Measurements from ENCODE around the gene DLGAP1. TPM values are rescaled to one million over a fixed set of nuclear protein-coding genes. Genes with fewer than 3 reads are reported as not detected.
"Not testable (repeated sequence)": the region's sequence is repeated elsewhere in the genome, so short reads cannot be mapped to it uniquely, and the experiment has no call there.

The DLGAP1 gene
- total RNA-seq, 1 donor from 2014 or later: 0.52 TPM

DNA sequence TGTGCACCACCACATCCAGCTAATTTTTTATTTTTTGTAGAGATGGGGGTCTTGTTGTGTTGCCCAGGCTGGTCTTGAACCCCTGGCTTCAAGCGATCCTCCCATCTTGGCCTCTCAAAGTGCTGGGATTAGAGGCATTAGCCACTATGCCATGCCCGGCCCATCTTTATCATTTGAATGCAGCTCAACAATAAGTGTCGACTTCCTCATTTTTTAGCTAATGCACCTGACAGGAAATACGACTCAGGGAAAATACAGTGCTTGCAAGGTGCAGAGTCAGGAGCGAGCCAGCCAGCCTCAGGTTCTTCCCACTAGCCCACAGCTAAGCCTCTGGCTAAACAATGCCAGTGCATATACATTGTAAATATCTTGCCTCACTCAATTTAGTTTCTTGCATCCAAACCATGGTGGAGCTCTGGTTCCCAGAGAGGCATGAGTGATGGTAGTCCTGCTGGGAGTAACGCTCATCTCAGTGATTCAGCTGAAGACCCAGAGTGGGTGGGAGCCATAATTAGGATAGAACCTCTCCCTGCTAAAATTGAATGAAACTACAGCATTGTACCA is 870.1 kb downstream of the DLGAP1 start:
- no peak for DNase-seq (ENCODE audit: low spot score)

DNA sequence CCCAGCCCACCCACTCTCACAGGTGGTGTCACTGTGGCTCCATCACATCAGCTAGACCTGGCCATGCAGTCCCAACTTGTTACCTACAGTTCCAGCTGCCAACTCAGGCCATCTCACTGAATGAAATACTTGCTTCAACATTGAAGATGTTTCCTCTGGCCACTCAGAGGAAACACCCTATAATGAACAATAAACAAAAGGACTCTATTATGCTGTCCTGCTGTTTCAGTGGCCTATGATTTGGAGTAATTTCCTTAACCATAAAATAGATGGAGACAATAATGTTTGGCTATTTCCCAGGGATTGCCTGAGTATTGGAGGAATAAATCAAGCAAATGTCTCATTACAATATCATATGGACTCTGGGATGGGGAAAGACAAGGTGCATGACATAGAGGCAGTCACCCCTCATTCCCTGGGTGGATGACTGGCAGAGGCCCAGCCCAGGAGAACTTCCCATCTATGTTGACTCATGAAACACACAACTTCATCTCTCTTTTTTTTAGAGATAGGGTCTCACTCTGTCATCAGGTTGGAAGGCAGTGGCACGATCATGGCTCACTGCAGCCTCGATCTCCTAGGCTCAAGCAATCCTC is 870.7 kb downstream of the DLGAP1 start:
- no peak for DNase-seq (ENCODE audit: low spot score)

DNA sequence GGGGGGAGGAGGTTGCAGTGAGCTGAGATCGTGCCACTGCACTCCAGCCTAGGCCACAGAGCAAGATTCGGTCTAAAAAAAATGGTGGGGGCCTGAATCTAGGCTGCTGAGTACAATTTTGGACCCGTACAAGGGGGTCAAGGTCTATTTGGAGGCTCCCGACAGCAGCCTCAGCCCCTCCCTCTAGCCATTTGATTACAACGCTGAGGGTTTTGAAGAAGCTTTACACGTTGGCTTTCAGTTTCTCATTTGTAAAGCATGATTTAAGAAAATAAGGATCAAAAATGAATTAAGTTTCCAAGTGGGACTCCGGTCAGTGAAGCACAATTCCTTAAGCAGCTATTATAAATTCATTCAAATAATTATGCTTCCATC is 871.2 kb downstream of the DLGAP1 start:
- no peak for DNase-seq (ENCODE audit: low spot score)

DNA sequence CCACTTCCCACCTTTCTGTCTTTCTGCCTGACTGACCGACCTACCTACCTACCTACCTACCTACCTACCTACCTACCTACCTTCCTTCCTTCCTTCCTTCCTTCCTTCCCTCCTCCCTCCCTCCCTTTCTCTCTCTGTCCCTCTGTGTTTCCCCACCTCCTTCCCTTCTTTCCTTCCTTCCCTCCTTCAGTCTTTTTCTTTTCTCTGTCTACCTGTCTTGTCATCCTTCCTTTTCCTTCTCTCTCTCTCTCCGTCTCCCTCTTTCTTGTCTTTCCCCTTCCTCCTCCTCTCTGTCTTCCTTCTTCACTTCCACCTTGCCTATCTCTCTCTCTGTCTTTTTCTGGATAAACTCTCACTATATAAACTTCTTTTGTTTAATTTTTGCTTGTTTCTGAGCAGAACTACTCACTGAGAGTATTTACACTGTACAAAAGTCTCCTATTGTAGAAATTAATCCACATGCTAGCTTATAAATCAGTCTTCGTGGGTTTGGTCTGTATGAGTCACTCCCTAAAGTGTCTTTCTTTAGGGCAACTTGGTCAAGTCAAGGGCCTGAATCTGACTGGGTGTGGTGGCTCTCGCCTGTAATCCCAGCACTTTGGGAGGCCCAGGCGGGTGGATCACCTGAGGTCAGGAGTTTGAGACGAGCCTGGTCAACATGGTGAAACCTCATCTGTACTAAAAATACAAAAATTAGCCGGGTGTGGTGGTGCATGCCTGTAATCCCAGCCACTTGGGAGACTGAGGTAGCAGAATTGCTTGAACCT is 871.8 kb downstream of the DLGAP1 start:
- not testable (repeated sequence) for DNase-seq (ENCODE audit: low spot score)

DNA sequence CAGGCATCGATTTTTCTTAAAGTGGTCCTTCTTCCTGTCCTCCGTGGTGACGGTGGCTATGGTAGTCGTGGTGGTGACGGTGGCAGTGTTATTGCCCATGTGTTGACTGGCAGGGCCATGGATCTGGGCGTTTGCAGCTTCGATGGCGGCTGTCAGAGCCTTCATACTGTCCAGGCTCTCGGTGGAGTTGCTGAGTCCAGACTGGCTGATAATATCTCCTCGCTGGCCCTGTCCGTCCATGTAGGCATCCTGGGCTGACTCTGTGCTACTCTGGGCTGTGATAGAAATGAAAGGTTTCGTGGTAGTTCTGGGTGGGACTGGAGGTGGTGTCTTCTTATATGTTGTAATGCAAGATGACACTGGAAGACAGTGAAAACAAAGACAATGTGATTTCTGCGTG is 873.2 kb downstream of the DLGAP1 start:
- DNase-seq (ENCODE audit: low spot score): no peak

DNA sequence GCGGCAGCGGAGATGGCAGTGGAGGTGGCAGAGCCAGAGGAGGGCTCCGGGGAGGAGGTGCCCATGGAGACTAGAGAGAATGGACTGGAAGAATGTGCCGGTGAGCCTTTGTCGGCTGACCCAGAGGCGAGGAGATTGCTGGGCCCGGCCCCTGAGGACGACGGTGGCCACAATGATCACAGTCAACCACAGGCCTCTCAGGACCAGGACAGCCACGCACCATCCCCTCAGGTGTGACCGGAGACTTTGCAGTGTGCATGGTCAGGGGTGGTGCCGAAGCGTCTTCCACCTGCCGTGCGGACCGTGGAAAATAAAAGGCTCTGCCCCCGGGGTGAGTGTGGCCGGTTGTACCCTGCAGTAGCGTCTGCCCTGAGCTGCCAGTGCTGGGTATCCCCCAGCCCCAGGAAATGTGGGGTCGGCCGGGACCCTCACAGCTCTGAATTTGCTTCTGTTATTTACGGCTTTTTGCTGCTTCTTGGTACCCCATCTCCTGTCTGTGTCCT is 874.5 kb downstream of the DLGAP1 start:
- not testable (repeated sequence) for DNase-seq (ENCODE audit: low spot score)

DNA sequence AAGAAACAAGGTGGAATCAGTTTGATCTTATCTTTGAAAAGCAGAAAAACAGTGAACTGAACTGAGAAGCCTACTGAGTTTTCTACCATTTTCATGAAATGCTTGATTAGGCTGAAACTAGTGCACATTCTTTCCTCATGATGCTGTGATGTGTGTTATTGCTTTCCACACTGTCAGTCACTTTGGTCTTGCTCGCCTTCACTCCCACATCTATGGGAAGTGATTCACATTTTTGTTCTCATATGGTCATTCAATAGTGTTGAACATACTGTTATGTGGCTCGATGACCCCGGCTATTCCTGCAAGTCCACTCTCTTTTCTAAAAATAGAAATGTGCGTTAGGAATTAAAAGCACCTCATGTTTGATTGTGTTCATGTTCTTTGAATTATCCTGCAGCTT is 875.4 kb downstream of the DLGAP1 start:
- no peak for DNase-seq (ENCODE audit: low spot score)

DNA sequence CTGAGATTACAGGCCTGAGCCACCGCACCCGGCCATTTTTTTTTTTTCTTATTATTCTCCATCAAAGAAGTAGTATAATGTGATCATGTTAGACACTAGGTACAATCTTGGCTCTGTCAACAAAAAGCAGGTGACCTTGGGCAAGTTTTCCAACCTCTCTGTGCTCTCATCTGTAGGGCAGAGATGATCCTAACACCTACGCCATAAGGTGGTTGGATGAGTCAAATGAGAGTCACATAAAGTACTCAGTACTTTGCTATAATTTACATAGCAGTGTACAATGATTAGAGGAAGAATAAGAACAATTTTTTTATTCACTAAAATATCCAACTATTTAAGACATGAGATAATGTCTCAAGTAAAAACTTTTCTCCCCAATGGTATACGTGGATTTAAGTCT is 876.5 kb downstream of the DLGAP1 start:
- no peak for DNase-seq (ENCODE audit: low spot score)

DNA sequence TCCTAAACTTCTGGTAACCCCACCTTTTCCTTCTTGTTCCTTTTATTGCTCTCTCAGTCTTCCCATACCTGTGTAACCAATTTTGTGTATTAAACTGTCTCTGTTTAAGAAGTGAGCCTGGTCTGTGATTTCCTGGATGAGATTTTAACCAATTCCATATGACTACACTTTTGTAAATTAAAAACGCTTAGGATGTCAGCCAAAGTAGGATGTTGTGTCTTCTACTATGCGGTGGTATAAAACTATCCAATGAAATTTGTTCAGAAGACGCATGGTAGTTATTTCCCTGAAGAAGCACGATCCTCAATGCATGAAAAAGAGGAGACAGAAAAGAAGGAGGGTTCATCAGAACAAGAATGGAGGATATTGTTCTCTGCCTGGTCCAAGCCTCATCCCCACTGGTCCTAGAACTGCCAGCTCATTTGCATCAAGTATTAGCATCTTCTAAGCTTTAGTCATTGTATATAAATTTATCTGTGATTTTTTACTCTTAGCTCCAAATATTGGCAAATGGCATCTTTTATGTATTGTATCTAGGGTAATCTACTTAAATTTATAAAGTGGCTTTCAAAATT is 877.7 kb downstream of the DLGAP1 start:
- DNase-seq (ENCODE audit: low spot score): no peak

DNA sequence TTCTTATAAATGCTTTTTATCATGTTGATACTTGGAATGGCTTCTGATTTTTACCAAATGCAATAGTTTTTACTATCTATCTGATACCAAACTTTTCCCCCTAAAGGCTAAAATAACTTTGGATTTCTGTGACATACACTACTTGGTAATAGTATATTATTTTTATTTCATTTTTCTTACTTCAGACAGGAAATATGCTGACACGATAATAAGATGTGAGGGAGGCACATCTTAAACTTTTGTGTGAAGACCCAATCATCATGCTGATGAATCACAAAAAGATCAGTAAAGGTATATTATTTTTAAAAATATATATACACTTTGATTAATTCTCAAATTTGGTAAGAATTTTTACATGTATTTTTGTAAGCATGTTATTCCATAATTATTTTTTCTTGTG is 882.3 kb downstream of the DLGAP1 start:
- DNase-seq (ENCODE audit: low spot score): no peak

DNA sequence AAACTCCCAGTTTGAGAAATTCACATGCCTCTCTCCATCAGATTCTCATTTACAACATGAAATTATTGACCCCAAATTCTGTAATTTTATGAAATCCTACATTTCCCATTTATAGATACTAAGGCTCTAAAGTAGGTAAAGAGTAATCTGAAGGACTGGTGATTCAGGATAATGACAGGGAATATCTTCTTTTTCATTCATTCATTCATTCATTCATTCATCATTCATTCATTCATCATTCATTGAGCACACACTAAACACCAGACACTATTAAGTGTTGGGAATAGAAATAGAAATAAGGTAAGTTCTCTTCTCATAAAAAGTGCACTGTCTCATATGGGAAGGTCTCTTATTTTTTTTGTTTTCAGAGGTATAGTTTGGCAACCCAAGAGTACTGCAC is 888.3 kb downstream of the DLGAP1 start:
- no peak for DNase-seq (ENCODE audit: low spot score)

DNA sequence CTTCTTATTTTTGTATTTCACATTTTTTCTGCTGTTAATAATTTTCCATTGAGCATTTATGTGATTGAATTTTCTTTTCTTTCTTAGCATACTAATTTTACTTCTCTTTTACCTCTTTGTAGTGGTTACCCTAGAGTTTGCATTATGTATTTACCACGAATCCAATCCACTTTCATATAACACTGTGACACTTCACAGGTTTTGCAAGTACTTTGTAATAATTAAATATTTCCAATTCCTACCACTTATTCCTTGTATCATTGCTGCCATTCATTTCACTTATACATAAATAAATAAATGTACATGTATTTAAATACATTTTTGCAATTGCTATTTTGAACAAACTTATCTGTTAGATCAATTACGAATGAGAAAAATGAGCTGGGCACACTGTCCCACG is 894.4 kb downstream of the DLGAP1 start:
- no peak for DNase-seq (ENCODE audit: low spot score)

DNA sequence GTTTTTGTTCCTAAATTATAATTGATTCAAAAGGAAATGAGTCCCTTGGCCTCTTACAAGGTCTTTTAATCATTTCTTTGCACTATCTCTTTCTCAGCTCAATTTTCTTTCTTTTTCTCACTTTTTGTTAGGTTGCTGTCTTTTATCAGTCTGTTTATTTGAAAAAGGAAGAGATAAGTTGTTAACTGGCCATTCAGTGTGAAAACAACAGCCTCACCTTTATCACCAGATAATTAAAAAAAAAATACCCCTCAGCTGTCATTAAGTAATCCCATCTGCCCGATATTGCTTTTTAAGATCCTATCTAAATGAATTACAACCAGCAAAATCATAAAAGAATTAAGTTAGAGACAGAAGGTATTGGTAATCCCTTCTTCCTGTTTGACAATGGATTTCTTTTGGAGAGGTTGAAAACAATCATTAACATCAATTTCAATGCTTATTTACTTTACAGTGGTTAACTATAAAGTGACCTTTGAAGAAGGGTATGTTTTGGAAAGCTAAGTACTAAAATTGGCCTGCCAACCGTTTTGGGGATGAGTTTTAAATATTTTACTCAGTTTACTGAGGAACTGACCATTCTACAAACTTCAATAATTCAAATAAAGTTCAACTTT is 900.2 kb downstream of the DLGAP1 start:
- no peak for DNase-seq (ENCODE audit: low spot score)

DNA sequence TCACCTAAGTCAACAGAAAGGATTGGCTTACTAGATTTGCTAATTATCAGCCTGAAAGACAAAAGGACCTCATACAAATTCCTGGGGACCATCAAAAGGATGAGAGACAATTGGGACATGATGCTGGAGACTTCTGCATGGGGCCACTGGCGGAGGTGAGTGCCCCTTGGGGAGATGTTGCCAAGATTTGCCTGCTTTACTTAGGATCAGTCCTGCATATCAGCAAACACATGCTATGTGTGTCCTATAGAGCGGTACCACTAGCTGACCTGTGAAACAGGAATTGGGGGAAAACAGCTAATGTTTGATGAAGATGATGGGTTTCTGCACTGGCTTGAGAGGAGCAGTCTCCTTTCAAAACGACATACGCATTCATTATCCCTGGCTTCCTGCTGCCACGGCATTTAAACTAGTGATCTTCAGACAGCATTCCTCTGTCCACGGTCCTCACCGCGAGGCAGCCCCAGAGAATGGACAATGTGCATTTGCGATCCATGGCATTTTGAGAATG is 901.0 kb downstream of the DLGAP1 start:
- DNase-seq (ENCODE audit: low spot score): no peak

DNA sequence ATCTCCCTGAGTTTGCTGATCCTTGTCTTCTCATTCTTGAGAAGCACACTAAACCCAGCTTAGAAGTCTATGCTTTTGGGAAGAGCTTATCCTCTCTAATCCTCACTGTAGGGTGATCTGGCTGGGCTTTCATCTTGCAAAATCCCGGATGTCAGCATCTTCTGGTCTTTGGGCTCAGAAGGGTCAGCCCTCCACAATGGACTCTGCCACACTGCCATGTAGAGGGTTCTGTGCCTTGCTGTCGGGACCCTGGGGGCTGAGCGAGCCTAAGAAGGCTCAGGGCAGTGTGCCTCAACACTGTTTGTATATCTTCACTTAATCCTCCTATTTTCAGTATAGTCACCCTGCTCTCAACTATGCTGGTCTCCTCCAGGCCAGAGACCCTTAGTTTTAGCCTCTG is 902.8 kb downstream of the DLGAP1 start:
- no peak for DNase-seq (ENCODE audit: low spot score)

DNA sequence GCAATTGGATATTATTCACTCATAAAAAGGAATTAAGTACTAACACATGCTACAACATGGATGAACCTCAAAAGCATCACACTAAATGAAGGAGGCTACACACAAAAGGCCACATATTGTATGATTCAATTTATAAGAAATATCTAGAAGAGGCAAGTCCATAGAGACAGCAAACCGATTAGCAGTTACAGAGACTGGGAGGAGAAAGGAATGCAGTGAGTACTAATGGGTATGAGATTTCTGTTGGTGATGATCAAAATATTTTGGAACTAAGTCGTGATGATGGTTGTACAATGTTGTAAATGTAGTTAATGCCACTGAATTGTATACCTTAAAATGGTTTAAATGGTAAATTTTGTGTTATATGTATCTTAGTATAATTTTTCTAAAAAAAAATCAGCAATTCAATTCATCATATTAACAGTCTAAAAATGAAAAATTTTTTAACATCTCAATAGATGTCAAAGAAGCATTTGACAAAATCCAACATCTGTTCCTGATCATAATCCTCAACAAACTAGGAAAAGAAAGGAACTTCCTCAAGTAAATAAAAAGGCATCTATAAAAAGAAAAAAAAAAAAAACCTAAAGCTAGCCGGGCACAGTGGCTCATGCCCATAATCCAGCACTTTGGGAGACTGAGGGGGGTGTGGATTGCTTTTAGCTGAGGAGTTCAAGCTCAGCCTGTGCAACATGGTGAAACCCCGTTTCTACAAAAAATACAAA is 907.1 kb downstream of the DLGAP1 start:
- no peak for DNase-seq (ENCODE audit: low spot score)

DNA sequence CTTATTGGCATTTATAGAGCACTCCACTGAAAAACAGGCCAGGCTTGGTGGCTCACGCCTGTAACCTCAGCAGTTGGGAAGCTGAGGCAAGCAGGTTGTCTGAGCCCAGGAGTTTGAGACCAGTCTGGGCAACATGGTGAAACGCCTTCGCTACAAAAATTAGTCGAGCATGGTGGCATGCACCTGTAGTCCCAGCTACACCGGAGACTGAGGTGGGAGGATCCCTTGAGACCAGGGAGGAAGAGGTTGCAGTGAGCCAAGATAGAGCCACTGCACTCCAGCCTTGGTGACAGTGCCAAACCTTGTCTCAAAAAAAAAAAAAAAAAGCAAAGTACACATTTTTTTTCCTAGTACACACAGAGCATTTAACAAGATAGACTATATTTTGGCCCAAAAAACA is 909.0 kb downstream of the DLGAP1 start:
- no peak for DNase-seq (ENCODE audit: low spot score)

DNA sequence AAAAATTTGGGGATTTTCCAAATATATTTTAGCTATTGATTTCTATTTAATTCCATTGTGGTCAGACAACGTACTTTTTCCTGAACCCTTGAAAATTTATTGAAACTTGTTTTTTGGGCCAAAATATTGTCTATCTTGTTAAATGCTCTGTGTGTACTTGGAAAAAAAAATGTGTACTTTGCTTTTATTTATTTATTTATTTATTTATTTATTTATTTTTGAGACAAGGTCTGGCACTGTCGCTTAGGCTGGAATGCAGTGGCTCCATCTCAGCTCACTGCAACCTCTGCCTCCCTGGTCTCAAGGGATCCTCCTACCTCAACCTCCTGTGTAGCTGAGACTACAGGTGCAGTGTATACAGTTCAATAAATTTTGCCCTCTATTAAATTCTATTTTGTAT is 910.6 kb downstream of the DLGAP1 start:
- no peak for DNase-seq (ENCODE audit: low spot score)

DNA sequence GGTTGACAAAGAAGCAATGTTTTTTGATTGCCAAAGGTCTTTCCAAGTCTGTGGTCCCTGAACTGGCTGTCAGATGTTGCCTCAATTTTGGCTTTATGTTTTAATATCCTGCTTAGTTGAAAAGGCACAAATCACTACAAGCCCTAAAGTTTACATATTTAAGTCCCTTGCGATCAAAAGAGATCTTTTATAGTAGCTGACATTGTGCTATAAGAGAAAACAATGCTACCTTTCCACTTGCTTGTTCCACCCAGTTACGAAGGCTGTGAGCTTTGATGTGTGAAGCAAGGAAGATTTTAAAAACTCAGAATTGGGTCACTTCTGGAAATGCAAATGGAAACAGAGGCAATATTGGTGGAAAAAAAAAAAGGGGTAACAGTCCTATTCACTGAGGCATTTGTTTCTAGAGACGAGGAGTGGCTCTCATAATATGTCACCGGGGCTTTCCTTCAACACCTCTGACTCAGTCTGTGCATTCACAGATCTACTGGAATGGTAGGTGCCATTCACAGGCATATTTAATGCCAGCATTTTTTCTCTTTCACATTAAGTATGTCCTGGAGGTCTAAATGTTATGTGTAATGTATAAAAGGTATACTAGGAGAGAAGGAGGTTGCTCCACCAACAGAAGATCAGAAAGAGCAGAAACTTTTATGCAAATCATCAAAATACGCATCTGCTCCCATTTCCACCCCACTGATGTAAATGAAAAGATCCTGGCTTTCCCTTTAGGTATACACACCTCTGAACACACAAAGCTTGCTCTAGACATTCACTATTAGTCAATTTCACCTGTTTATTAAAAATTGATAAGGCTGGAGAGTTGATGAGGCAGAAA is 913.3 kb downstream of the DLGAP1 start:
- DNase-seq (ENCODE audit: low spot score): no peak

DNA sequence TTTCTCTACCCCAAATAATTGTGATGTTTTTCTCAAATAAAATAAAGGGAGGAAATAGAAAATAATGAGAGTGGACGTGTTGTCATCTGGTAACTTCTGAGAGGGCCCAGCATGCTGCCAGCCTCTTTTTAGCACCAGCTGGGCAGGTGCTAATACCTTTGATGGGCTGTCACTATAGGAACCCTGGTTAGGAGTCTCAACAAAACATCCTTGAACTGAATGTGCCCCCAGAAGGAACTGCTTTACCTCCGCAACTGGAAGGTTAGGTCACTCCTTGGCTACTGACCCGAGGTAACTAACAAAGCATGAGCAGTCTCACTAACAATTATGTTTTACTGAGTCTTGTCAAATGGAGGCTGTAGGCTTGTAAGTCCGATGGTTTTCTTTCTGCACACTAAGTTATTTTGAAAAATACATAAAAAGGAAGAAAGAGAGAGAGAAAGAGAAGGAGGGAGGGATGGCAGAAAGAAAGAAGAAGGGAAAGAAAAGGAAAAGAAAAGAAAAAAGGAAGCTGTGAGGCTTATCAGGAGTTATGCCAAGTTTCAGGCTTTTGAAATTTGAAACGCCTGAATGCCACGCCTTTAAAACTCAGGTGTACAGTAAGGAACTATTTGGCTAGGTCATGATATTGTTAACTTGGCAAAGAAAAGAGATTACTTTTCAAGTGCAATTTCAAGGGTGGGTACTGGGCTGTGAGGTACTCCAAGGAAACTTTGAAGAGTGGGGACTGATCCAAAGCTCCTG is 914.1 kb downstream of the DLGAP1 start:
- DNase-seq (ENCODE audit: low spot score): no peak
